Heart right ventricle (tissue), 16 donors: Measurements from ENCODE around the gene ZNF157. TPM values are rescaled to one million over a fixed set of nuclear protein-coding genes. Genes with fewer than 3 reads are reported as not detected.

Experiments used
- ATAC-seq, 8 donors: fragments of 200-7000 bp; cut with Tn5 transposase; one replicate each; pipeline ENCODE4 v1.9.1; 2020; ENCODE audit warnings: mild to moderate bottlenecking in 8 of 8, moderate library complexity in 8 of 8, moderate number of reproducible peaks in 1 of 8
- DNase-seq, 2 donors: peaks; one replicate each; pipeline ENCODE4 v3.0.0-alpha.2; 2020
- H3K27ac ChIP-seq, 10 donors: fragments of 200-600 bp; sonication (generic) in 2 of 10; one replicate each; pipeline versions ENCODE4 v1.5.0 to v1.8.0; 2020 to 2022; ENCODE audit warnings: mild to moderate bottlenecking in 3 of 10
- H3K27me3 ChIP-seq, 7 donors: fragments of 200-600 bp; one replicate each; pipeline ENCODE4 v1.8.0; 2021 to 2022; ENCODE audit warnings: mild to moderate bottlenecking in 2 of 7
- H3K36me3 ChIP-seq, 9 donors: fragments of 200-600 bp; sonication (generic) in 1 of 9; one replicate each; pipeline versions ENCODE4 v1.5.0 to v1.8.0; 2020 to 2022; ENCODE audit warnings: mild to moderate bottlenecking in 2 of 9
- H3K4me1 ChIP-seq, 9 donors: fragments of 200-600 bp; sonication (generic) in 1 of 9; one replicate each; pipeline versions ENCODE4 v1.5.0 to v1.8.0; 2020 to 2022; ENCODE audit warnings: mild to moderate bottlenecking in 4 of 9
- H3K4me3 ChIP-seq, 10 donors: fragments of 200-600 bp; sonication (generic) in 2 of 10; one replicate each; pipeline versions ENCODE4 v1.5.0 to v1.8.0; 2020 to 2022; ENCODE audit warnings: mild to moderate bottlenecking in 7 of 10, moderate library complexity in 2 of 10
- H3K9me3 ChIP-seq, 11 donors: fragments of 200-600 bp in 10 of 11; sonication (generic) in 2 of 11; one replicate each; pipeline versions ENCODE4 v1.5.0 to v1.8.0; 2013 to 2022; ENCODE audit warnings: mild to moderate bottlenecking in 2 of 11, control low read depth in 1 of 11, moderate library complexity in 1 of 11
- WGBS, 2 donors: extraction: QIAGEN DNeasy Blood & Tissue Kit; methylation state at CpG; one replicate each; pipeline ENCODE4 v1.1.7; 2013; ENCODE audit warnings: inconsistent platforms in 1 of 2; 5-methylcytosine and 5-hydroxymethylcytosine counted together
- intact Hi-C, 10 donors: fragments of 100-400 bp; cut with DNase I; formaldehyde crosslinking; loops; one replicate each; pipeline versions ENCODE4 v1.11.1 to v1.14.2; 2022
- polyA plus RNA-seq, 2 donors: library from polyadenylated mRNA; stranded (reverse); fragments of 200-250 nt; gene quantifications; one replicate each; pipeline ENCODE4 v1.2.3, GENCODE V29; 2013
- total RNA-seq, 10 donors: library from RNA; stranded (reverse); fragmentation: NEBNext Ultra II Directional in 3 of 10; extraction: Animal tissue kit (Norgen Biotek cat#: 25700) in 3 of 10; gene quantifications; one replicate each; pipeline versions ENCODE4 v1.2.1 to v1.2.4, GENCODE V29; 2021 to 2023
- TF ChIP-seq, protein P1 (sequence below), 9 donors: fragments of 200-600 bp; sonication (generic) in 2 of 9; IDR thresholded peaks; one replicate each; pipeline versions ENCODE4 v1.5.0 to v1.8.0; 2021 to 2022; ENCODE audit warnings: antibody characterized with exemption in 9 of 9, mild to moderate bottlenecking in 5 of 9, moderate library complexity in 1 of 9
- donor health status: Arrhythmogenic right ventricular cardiomyopathy.
- donor health status: ischemic (EF 13 %, LVEDD 7.1; RV severe dilation, severe dysfunction).
- donor health status: healthy with polysubstance abuse.
- donor health status: DM: no; HTN: yes; CAD: no.
- donor health status: DM: no; HTN: no; CAD: no.
- donor health status: ischemic (EF 25% LVEDD 6.9; RV normal size, moderate dysfunction).
- donor health status: ischemic (EF 25% LVEDD 5.7; RV mildly dilated, moderate dysfunction).
- donor health status: healthy.
- donor health status: DM: yes; HTN: yes; CAD: no.
- donor health status: Ischemic cardiomyopathy.
- donor health status: ischemic (EF 35%, LVEDD 5.7; RV mildly dilated, moderate dysfunction).
- donor health status: nonischemic (EF 11% LVEDD 7.7; RV severe dilation, severe dysfunction).
- donor health status: DM: yes; HTN: yes; CAD: no.
- donor health status: PGD.
- donor health status: ischemic (EF 29% LVEDD 5.4; RV normal size, mild dysfunction).
- donor health status: nonischemic (EF 23%, LVEDD 6.1; RV moderate dilation, normal function).

The ZNF157 gene
- total and polyA plus RNA-seq, 12 donors = 0.03 to 0.25 (median 0.15) TPM; not detected in 7

DNA sequence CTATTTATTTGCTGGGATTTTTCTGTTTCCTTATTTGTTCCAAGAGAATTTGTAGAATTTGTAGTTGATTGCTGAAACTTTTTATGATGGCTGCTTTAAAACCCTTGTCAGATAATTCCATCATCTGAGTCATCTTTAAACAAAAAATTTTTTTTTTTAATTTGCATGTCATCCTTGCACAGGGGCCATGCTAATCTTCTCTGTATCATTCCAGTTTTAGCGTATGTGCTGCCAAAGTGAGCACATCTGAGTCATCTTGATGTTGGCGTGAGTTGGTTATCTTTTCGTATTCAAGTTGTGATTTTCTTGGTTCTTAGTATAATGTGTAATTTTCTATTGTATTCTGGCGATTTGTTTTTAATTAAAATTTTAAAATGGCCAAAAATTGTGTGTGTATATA, 18.7 kb upstream of the ZNF157 start:
- TF ChIP-seq, protein P1, sequence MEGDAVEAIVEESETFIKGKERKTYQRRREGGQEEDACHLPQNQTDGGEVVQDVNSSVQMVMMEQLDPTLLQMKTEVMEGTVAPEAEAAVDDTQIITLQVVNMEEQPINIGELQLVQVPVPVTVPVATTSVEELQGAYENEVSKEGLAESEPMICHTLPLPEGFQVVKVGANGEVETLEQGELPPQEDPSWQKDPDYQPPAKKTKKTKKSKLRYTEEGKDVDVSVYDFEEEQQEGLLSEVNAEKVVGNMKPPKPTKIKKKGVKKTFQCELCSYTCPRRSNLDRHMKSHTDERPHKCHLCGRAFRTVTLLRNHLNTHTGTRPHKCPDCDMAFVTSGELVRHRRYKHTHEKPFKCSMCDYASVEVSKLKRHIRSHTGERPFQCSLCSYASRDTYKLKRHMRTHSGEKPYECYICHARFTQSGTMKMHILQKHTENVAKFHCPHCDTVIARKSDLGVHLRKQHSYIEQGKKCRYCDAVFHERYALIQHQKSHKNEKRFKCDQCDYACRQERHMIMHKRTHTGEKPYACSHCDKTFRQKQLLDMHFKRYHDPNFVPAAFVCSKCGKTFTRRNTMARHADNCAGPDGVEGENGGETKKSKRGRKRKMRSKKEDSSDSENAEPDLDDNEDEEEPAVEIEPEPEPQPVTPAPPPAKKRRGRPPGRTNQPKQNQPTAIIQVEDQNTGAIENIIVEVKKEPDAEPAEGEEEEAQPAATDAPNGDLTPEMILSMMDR (IDR thresholded peaks at IDR 0.05) = no peak
- H3K4me3 ChIP-seq = no peak overlapping the region
- ATAC-seq = no peak
- H3K27me3 ChIP-seq = peaks cover 0 to 4% (median 0%) of the 10 kb centered on the region in 7 donors
- no peak overlapping the region for H3K27ac ChIP-seq
- H3K36me3 ChIP-seq = no peaks in the 10 kb centered on the region
- no peaks in the 10 kb centered on the region for H3K4me1 ChIP-seq
- intact Hi-C loops = no loop called here
- WGBS, 2 donors = 89% methylated on average over 4 of the region's 4 CpGs
- DNase-seq = no peak
- peaks cover 0 to 6% (median 0%) of the 10 kb centered on the region in 11 donors for H3K9me3 ChIP-seq

DNA sequence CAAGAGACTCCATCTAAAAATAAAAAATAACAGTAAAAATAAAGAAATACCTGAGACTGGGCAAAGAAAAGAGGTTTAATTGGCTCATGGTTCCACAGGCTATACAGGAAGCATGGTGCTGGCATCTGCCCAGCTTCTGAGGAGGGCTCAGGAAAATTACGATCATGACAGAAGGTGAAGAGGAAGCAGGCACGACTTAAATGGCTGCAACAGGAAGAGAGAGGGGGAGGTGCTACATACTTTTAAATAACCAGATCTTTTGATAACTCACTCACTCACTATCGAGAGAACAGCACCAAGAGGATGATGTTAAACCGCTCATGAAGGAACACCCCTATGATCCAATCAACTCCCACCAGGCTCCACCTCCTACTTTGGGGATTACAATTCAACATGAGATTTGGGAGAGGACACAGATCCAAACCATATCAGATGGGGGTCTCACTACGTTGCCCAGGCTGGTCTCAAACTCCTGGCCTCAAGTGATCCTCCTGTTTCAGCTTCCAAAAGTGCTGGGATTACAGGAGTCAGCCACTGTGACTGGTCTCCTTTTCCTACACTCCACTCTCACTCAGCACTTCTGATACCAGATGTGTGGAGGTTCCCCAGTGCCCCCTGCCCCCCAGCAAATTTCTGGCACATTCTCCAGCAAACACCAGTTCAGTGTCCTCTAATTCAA, 11.9 kb upstream of the ZNF157 start:
- Histone ChIP-seq H3K27me3 (peaks cover 0 to 12% (median 0%) of the 10 kb centered on the region in 7 donors), H3K27ac (peak overlapping the region in 1 of 10 donors; percentile 44), H3K9me3 (no peaks in the 10 kb centered on the region), H3K36me3 (no peaks in the 10 kb centered on the region), H3K4me3 (no peak overlapping the region), H3K4me1 (peaks cover 0 to 11% (median 0%) of the 10 kb centered on the region in 9 donors)
- TF ChIP-seq, protein P1 (IDR thresholded peaks at IDR 0.05) = no peak
- ATAC-seq (no peak), DNase-seq (no peak)
- intact Hi-C loops = no loop called here
- 44 to 46% methylated on average over 5 of the region's 5 CpGs for WGBS, 2 donors

DNA sequence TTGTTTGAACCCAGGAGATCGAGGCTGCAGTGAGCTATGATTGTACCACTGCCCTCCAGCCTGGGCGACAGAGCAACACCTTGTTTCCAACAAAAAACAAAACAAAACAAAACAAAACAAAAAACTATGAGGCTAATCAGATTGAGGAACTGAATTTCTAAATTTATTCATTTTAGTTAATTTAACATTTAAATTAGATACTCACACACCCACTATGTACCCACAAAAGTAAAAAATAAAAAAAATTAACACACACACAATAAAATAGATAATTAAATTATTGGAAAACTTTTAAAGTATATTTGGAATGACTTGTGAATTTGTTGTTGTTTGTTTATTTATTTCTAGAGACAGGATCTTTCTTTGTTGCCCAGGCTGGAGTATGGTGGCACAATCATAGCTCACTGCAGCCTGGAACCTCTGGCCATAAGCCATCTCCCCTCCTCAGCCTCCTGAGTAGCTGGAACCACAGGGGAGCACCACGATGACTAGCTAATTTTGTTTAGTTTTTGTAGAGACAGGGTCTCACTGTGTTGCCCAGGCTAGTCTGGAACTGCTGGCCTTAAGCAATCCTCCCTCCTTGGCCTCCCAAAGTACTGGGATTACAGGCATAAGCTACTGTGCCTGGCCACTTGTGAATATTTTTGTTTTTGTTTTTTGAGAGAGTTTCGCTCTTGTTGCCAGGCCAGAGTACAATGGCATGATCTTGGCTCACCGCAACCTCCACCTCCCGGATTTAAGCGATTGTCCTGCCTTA, 9.8 kb upstream of the ZNF157 start:
- peak overlapping the region in 1 of 10 donors; percentile 86 for H3K27ac ChIP-seq
- intact Hi-C loops = loop anchor here in 2 of 10 donors (5.0 kb wide), 1 partner anchor 168 kb away; the partner anchor contains the start of gene UBA1 (in 2 of the 2)
- ATAC-seq (no peak), DNase-seq (no peak)
- TF ChIP-seq, protein P1 (IDR thresholded peaks at IDR 0.05) = no peak
- no peak overlapping the region for H3K4me3 ChIP-seq
- H3K4me1 ChIP-seq = peaks cover 0 to 11% (median 0%) of the 10 kb centered on the region in 9 donors
- H3K9me3 ChIP-seq = no peaks in the 10 kb centered on the region
- 72 to 78% methylated on average over 7 of the region's 7 CpGs for WGBS, 2 donors
- no peaks in the 10 kb centered on the region for H3K36me3 ChIP-seq
- H3K27me3 ChIP-seq = peaks cover 0 to 12% (median 0%) of the 10 kb centered on the region in 7 donors
